Effector CD8-positive, alpha-beta T cell (primary cell): ENCODE measurements around the gene GALNT2.

ENCODE experiments used
- DNase-seq: peaks from one replicate; lab custom pipeline; 2025; lab: John Stamatoyannopoulos, UW

GALNT2 gene

DNA sequence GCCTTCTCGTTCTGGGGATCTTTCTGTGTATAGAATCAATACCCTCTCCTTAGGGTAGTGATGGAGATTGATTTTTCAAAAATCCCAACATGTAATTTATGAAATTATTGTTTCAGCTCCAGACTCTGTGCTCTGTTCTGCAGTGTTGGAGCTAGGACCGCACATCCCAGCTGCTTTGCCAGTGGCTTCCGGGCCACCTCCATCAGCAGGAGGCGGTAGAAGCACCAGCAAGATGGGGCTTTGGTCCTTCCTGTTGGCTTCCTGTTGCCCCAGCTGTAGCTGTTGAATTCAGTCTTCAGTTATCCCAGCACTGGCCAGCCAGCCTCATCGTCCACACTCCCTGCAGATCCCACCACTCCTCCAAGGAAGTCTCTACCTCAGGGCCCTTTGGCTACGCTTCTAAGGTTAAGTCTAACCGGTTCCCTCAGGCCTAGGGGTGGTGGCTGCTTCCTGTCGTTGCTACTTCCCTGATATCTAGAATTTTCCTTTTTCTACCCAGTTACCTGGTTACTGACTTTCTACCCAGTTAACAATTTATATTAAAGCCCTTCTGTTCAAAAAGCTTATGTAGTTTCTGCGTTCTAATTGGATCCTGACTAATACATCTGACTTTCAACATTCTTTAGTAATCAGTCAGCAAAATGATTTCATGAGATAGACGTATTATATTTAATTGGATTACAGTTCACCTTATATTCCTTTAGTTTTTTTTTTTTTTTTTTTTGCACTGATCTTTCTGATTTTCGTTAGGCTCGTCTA lies 24.6 kb downstream of the GALNT2 start:
- no peak for DNase-seq

DNA sequence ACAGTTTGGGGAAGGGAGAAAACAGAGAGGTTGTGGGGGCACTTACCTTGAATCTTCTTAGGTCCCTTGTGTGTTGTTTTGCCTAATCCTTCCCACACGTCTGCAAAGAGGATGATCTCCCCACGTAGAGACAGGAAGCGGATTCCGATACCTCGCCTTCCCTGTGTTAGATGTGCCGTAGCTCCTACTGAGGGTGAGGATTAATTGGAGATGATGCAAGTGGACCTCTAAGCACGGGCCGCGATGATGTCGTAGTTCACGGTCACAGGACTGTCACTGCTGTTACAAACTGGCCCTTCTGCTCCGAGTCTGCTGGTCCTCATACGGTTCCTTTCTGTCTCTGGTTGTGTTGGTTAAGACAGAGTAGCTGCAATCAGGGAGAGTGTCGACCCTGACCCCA lies 27.7 kb downstream of the GALNT2 start:
- DNase-seq = no peak

- DNase-seq = no peak
These were observed 28.9 kb downstream of the GALNT2 start for GRCh38 chr1:230095938-230096337.

- DNase-seq = no peak
These were observed 30.3 kb downstream of the GALNT2 start for GRCh38 chr1:230097370-230097769.

- DNase-seq = no peak
These were observed 31.7 kb downstream of the GALNT2 start for GRCh38 chr1:230098723-230099122.

DNA sequence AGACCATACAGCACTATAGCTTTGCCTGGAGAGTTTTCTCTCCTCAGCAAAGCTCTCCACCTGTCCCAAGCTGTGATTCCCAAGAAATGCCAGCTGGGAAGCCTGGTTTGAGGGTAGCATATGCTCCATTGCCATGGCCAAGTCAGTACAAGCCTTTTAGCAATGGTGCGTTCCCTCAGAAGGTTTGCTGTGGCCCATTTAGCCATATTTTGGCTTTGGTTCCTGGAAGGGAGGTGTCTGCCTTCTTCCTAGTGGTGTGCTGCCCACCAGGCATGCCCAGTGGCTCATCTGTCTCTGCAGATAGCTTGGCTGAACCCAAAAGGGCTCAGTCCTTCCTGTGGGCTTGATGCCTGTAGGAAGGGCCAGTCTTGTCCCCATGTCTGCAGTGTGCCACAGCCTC lies 32.4 kb downstream of the GALNT2 start:
- no peak for DNase-seq

- no peak for DNase-seq
These were observed 33.9 kb downstream of the GALNT2 start for GRCh38 chr1:230100932-230101331.

- DNase-seq = no peak
These were observed 34.5 kb downstream of the GALNT2 start for GRCh38 chr1:230101556-230101955.

GRCh38 chr1:230102046-230102445 lies 35.0 kb downstream of the GALNT2 start:
- DNase-seq = no peak

DNA sequence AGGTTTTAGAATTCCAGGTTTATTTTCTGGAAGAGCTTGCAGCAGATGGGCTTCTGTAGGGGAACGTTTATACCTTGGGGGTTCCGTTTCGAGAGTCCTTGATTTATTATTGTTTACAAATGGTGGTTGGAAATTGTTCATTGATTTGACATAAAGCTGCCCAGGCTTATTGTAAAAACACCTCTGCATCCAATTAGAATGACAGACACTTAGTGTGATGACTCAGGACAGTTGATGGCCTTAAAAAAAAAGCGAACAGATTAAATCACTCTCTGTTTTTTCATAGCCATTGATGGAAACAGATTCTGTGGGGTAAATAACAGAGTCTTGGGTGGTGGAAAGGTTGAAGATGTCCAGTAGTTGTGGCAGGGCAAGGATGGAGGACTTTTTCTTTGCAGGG lies 35.4 kb downstream of the GALNT2 start:
- DNase-seq = no peak

- DNase-seq = no peak
These were observed 36.5 kb downstream of the GALNT2 start for GRCh38 chr1:230103306-230104173.

GRCh38 chr1:230104395-230105244 lies 37.6 kb downstream of the GALNT2 start:
- no peak for DNase-seq

DNA sequence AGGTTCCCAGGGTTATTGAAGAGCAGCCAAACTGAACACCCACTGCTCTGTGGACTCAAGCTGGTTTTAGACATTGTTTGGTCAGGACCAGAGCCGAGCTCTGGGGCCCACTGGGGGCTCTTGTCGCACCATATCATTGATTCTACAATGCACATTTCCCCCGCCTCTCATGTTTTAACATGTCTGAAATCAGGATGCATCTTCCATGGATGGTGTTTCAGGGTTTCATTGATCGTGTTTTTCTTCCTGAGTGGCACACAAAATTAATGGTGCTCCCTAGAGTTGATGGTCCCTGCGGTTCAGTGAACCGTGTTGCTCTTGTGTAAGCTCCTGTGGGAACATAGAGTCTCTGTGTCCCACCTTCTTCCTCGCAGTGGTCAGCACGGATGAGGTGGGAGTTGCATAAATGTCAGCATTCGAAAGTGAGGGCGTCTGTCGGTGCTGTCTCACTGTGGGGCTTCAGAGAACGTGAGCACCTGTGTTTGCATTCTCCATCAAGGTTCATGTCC lies 38.3 kb downstream of the GALNT2 start:
- DNase-seq = no peak

- no peak for DNase-seq
These were observed 39.0 kb downstream of the GALNT2 start for GRCh38 chr1:230105754-230106625.

DNA sequence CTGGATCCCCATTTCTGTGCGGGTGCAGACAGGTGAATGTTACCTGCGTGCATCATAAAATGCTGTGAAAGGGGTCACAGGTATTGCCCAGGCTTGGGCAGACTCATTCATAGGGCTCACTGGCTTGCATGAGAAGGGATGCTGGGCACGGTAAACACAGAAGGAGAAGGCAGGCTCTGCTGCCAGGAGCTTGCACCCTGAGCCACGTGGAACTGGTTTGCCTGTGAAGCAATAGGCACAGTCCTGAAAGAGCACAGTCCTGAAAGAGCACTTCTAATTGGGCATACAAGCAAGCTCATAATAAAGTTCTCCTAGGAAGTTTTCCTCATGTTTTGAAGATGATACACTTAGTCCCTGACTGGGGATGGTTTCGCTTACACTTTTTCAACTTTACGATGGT lies 40.9 kb downstream of the GALNT2 start:
- no peak for DNase-seq

GRCh38 chr1:230108580-230108979 lies 41.5 kb downstream of the GALNT2 start:
- no peak for DNase-seq

DNA sequence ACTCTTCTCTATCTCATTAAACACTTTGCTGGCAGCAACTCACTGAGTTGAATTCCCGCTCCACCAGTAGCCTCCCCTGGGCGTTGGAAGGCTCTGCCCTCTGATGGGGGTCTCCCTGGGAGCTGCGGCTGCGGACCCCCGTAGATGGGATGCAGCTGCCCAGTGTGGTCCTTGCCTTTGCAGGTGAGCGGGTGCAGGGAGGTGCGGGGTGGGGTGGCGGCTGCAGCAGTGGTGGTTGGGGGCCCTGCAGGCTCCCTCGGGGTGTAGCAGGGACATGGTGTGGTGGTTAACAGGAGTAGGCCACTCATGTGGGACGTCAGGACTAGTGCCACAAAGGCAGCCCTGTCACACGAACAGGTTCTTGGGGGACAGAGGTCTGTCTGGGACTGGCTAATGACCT lies 42.0 kb downstream of the GALNT2 start:
- no peak for DNase-seq

DNA sequence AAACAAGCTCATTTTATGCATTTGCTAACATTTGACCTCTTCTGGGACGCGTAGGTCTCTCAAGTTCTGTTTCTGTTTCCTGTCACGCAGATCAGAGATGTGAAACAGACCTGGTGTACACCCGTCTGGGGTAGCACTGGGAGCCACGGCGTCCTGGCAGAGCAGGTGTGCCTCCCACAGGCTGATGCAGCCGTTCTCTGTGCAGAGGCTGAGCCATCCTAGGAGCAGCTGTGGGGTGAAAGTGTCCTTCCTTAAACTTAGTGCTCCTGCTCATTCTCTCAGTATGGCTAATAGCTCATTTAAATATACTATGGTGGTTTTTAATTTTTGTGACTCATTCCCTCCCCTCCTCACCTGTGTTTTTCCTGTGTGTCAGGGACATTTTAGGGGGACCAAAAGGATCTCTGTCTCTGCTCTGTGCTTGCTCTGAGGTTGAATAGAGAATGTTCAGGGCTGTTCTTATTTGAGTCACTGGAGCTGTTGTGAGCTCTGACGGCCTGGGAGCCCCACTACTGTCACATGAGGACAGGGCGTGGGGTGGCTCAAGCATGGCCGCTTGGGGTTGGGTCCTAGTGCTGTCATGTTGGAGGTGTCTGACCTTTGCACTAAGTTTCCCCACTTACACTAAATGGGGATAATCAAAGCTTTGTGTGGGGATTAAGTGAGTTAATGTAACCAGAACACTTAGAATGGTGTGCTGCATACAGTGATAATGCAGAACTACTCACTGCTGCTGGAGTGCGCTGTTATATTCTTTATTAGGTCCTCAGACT lies 43.0 kb downstream of the GALNT2 start:
- no peak for DNase-seq

DNA sequence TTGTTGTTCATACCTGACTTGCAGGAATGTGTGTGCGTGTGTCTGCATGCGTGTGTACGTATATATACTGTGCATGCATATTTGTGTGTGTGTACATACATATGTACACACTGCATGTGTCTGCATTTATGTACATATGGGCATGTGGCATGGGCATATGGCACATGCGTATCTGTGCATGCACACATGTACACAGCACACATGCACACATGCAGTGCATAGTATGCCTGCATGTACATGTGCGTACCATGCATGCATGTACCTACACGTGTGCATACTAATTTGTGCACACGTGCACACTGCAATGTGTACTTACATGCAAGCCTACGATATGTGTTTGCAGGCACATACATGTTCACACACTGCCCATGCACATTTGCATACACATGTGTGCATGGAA lies 43.9 kb downstream of the GALNT2 start:
- DNase-seq = no peak

DNA sequence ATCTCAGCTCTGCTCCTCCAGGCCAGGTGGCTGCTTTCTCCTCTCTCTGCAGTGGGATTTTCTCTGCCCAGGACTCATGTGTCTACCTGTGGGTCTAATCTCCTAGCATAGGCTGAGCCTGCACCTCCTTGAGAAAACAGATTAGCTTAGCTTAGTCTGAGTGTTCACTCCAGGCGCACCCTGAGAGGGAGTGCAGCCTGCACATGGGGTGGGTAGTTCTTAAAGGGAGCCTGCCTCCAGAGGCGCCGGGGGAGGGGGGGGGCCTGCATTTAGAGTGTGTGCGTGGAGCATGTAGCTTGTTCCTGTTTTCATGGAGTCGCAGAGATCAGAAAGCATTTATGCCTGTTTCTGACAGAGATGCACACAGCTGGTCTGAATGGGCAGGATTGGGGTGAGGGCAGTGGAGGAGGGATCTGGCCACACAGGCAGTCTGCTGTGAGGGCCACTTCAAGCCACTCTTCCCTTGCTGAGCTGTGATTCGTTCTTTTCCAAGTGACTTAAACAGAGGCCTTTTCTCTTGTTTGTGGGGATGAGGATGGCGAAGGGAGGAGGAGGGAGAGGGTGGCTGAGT lies 45.2 kb downstream of the GALNT2 start:
- DNase-seq = no peak
